NK-92 treated with Interleukin-12 subunit alpha and Interleukin-12 subunit beta, amount 100 ng/mL, for 24 hours (cell line): ENCODE measurements around the gene SOBP.

Experiments used
- DNase-seq: peaks from one replicate; lab custom pipeline; 2025; lab: John Stamatoyannopoulos, UW

Gene SOBP

DNA sequence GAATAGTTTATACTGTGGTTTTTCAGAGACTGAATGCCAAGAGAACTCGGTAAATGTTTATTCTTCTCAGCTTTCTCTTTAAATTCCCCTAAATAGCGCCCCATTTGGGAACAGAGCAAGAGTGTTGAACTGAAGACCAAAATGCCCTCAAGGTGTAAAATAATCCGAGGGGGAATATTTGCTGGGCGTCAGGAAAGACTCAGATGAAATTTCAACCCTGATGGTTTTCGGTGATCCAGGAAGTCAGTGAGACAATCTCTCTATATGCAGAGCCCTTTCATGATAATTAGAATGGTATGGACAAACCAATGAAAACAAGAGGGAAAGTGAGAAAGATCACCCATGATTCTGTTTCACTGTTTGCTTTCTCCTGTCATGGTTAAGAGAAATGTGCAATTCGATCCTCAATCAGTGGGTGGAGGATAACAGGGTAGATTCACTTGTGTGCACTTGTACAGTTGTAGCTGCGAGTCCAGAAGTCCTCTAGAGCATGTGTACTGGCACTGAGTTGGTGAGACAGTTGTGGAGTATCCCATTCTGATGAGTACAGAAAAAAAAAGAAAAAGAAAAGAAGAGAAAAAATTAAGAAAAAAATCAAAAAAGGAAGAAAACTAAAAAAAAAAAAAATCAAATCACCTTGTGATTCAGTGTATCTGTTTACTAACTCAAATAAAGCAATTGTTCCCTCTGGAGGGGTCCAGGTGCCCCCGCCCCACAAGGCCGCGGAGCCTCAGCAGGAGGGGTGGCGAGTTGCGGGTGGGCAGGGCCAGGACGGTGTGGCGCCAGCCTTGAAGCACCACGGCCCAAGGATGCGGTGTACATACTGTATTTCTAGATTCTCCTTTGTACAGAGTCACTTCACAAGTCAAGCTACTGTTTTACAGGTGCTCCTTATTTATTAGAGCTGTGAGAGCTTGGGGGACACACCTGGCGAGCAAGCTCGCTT lies 169.3 kb downstream of the SOBP start:
- DNase-seq, result no peak

DNA sequence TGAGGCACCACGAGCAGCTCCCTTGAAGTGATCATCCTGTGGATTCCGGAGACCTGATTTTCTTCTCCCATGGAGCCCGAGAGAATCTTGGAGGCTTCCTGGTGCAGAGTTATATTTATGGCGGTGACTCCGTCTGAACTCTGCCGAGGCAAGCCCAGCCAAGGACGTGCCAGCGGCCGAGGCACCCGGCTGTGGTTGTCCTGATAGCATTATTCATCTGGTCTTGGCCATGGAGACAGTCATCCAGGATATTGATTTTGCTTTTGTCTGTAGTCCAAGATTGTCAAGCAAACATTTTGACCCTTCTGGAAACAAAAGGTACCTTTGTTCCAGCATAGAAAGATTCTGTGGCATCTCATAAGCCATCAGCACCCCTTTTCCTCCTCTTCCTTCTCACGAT lies 170.9 kb downstream of the SOBP start:
- no peak for DNase-seq

DNA sequence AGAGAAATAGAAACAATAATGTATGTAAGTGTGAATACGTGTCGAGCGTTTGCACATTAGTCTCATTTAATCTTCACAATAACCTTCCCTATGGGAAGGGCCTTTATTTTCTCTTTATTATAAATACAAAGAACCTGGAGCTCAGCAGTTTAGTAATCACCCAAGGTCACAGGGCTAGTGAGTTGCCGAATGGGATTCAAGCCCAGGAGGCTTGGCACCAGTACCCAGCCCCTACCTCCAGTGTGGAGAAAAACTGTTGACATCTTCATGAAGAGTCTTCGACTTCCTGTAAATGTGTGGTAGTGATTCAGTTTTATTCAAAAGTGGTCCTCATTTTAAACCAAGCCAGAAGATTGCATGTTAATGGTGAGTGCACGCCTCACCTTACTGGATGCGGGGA lies 171.4 kb downstream of the SOBP start:
- no peak for DNase-seq

DNA sequence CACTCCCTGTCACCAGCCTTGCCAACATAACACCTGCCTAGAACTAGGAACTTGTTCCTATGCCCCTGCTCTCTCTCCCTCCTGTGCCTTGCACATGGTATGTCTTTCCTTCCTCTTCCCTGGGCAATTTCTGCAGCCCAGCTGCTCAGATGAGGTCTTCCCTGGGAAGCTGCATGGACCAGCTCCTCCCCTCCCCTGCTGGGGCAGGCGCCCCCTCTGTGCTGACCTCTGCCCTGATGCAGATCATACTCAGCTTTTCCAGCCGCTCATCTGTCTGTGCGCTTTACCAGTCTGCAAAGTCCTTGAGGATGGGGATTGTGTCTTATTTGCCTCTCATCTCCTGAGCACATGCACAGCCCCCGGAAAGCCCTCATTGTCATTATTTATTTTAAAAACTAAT lies 172.4 kb downstream of the SOBP start:
- DNase-seq, result no peak

DNA sequence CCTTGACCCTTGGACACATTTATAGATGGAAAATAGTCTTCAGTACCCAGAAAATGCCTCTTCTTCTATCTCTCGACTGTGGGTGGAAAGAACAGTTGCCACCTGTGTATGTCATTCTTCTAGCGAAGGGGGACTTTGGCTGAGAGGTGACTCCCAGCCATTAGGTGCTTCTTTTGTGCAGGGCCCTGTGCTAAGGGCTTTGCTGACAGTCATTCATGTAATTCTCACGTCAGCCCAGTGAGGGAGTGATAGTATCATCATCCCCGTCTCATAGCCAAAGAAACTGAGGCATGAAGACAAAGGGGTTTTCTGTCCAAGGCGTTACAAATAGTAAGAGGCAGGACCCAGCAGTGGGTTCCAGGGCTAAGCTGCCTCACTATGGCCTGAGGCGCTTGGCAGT lies 173.4 kb downstream of the SOBP start:
- DNase-seq, result no peak

DNA sequence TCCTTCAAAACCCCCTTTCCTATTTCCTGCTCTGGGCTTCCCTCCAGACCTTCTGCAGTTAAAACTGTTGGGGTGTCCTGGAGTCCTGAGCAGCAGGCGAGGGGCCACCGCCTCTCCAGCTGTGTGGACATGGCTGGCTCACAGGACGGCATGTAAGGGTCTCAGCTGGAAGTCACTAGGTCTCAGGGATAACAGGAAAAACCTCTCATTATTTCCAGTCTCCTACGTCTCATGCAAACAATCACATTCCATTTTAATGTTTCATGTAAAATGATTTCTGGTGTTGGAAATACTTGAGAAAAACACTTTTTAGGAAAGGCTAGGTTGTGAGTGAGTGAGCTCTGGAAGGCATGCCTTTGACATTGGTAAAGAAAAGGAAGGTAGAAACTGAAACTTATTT lies 175.5 kb downstream of the SOBP start:
- no peak for DNase-seq

DNA sequence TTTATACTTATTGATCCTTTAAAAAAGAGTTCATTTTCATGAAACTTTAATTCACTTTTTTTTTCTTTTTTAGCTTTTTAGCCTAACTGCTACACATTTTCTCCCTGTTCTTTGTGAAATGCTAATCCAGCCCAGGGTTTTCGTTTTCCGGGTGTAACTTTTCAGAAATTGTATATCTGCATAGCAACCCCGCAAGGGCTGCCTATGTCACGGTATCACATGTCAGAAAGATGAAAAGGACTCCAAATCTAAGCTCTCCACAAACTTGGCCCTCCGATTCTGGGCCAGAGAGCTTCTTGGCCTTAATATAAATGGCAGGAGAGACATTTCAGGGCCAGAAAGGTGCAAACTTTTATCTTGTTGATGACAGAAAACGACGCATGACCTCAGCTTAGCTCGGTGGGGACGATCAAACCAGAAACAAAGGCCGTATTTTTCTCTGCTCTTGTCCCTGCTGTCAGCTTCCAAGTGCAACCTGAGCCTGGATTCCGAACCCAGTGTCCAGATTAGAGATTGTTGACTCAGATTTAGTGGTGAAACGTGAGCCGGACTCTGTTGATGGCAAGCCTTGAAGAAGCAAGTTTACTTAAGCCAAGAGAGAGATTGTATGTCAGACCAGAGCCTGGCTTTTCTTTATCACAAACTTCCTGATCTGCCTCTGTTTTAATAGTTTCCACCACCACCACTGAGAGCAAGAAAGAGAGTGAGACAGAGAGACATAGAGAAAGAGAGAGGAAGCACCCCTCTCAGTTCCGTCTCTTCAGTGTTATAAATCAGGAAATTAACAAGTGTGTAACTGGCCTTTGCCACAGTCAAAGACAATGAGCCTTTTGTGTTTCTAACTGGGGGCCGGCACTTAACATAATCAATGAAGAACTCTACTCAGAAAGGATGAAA lies 176.4 kb downstream of the SOBP start:
- DNase-seq, result no peak

DNA sequence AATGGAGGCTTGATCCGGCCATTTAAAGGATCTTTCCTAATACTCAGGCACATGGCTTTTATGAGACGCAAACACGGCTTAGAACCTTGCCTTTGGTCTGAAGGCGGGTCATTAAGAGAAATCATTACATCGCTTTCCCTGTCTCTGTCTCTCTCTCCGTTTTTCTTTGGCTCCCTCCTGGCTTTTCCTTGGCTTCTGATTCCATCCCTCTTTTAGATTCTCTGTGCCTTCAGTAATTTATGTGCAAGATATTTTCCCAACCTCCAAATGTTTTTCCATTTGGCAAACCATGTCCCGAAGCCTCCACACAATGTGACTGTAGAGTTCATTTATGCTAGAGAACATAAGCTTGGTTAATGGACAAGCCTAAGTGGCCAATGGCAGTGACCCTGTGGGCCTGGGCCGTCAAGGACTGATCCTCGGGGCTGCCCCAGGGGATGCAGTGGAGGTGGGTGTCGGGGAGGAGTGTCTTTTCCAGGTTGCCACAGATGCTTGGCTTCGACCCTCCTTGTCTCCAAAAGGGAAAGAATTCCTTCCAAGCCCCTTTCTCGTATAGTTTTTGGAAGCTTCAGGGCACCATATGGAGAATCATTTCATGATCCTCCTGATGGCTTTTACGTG lies 177.2 kb downstream of the SOBP start:
- no peak for DNase-seq

DNA sequence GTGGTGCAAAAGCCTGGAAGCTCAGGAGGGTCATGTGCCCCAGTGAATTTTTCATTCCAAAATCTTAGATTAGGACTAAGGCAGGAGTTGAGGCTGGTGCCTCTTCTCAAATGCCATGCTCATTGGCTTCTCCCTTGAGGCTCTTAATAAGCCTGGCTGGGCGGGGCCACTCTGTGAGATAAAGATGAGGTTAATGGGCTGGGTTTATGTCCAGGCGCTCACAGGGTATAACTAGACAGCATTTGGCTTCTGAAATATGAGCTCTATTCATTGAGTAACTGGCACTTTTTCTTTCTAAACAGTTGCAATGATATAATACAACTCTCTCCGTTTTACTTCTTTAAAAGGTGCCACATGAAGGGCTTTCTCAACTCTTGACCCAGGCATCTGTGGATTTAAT lies 177.9 kb downstream of the SOBP start:
- no peak for DNase-seq

DNA sequence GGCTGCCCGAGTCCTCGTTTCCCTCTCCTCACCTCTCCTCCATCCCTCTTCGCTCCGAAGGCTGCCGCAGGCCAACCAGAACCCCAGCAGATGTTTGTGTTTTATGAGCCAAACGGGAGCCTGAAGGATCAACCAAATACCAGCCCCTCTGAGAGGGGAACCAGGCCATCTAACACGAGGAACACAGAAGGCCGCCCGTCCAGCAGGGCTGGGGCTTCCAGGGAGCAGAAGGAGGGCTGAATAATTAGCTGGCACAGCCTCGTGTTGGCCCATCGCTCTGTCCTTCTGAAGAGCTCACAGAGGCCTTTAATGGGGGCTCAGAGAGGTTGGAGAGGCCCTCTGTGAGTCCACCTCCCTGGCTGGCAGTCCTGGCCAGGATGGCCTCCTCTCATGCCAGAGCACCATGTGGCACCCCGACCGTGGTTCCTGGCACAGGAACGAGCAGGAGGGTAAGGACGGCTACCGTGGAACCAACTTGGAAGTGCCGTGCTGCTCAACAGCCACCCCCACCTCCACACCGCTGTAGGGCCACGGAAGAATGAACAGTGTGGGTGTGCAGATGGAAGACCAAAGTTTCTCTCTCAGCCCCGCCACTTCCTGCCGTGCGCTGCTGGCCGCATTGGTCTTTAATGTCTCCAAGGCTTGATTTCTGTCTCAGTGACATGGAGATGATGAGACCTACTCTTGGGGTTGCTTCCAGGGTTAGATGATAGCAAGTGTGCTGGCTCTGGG lies 179.0 kb downstream of the SOBP start:
- DNase-seq, result no peak

DNA sequence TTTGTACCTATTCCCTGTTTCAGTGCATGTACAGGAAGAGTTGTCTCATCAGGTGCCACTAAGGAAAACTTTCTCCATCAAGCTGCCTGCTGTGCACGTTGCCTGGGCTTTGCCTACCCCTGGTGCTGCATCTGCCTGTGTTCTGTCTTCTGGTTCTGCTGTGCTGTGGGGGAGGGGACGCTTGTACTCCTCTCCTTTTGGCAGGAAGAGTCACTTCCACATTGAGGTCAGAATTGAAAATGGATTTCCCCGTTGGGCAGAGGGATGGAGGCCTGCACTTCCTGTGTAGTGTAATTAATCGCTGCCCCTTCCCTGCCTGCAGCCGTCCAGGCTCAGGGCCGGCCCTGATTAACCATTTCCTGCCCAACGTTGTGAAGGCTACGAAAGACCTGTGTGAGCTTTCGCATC lies 180.9 kb downstream of the SOBP start:
- DNase-seq, result no peak

DNA sequence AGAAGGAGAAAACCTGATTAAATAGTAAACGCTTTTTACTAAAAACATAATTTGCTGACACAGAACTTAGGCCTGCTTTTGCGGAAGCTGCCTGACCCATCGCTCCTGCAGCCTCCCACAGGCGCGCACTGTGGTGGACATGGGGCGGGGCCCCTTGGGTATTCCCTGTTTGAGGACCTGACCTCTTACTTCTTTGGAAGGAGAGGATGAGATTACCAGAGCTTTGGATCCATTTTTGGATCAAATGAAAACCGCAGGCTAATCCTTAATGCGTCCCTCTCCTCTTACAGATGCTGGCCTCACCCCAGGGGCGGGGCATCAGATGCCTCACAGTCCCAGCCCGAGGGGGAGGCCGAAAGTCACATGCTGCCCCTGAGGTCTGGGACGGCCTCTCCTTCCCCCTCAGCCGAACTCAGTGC lies 183.2 kb downstream of the SOBP start:
- DNase-seq, result no peak

DNA sequence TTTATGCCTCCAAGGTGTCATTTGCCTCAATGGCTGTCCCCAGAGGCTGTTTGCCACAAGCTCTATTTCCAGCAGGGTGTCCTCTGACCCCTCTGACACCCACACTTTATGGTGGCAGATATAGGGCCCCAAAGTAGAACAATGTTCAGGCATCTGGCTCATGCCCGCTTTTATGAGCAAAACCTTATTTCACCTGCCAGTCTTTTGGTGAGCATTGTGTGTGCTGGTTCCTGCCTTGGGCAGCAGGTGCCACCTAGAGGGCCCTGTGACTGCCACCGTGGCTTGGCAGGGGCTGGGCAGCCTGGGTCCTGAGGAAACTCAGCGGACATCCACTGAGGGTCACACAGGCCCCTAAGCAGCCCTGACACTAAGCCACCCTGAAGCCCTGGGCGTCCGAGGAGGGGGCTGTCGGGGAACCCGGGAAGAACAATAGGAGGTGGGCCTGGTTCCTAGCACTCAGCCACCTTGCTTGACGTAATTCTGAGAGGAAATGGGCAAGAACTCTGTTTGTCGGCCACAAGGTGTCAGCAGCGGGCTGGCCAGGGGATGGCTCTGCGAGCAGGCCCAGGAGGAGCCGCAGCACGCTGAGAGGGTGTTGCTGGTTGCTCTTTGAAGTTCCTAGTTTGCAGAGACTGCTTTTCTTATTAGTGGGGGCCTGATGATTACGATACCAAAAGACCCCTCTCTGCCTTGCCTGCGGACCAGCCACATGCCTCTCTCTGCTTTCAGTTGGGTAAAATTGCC lies 185.2 kb downstream of the SOBP start:
- peak; percentile 68 for DNase-seq

DNA sequence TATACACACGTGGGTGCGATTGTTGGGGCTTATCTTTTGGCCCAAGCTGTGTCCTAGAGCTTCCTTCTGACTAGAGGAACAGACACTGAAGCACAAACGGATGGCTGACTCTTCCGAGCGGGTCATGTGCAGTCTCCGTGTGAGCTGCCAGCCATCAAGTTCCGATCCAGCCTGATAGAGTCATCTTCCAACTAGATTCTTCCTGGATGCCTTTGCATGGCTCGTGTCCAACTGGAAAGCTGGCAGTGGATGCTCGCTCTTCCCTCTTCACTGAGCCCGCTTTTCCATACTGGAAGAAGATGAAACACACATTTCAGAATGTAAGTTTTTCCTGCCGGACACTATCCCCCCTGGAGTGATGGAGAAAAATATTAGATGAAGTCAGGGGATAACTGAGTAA lies 186.1 kb downstream of the SOBP start:
- DNase-seq, result no peak

DNA sequence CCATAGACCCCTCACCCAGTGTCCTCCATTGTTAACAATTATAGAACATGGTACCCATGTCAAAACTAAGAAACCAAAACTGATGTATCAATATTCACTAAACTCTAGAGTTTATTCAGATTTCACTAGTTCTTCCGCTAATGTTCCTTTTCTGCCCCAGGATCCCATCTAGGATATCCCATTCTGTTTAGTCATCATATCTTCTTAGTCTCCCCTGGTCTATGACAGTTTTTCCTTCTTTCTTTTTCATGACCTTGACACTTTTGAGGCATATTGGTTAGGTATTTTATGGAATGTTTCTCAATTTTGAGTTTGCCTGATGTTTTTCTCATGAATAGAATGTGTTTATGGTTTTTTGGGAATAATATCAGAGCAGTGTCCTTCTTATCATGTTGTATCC lies 187.5 kb downstream of the SOBP start:
- no peak for DNase-seq

DNA sequence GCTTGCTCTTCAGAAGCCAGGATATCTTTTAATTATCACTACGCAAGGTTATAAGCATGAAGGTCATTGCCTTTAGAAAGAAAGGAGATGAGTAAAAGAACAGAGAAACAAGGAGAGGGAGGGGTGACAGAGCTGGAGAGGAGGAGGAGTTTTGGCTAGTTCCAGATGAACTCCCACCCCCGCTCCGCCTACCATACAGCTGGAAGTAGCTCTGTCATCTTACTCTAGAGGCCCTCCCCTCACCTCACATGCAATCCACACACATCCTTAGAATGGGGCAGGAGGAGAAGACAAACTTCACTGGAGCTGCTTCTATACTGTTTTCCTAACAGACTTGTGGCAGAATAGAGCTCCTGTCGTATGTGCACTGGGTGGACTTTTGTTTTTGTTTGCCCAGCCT lies 189.5 kb downstream of the SOBP start:
- no peak for DNase-seq

DNA sequence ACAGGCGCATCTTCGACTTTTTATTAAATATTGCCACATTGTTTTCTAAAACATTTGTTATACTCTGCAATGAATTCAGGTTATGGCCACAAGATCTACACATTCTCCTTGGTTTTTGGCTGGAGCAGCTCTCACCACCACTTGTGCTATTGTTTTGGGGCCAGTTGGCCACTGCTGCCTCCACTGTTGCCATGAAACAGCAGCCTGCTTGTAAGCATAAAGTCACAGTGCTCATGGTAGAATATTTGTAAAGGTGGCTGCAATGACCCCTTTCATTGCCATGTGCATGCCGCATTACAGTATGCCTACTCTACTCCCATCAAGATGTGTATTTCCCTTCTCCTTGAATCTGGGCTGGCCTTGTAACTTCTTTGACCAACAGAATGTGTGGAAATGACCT lies 192.8 kb downstream of the SOBP start:
- DNase-seq, result no peak

DNA sequence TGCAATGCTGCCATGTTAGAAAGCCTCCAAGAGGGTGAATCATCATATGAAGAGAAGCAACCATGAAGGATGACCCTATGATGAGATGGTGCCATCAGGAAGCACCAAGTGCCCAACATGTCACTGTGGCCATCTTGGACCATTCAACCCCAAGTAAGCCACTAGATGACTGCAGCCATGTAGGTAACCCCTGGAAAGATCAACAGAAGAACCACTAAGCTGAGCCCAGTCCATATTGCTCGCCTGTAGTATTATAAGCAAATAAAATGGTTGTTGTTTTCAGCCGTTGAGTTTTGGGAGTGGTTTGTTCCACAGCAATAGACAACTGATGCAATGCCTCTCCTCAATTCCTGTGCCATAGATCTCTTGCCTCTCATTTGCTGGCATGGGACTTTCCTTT lies 193.3 kb downstream of the SOBP start:
- no peak for DNase-seq

DNA sequence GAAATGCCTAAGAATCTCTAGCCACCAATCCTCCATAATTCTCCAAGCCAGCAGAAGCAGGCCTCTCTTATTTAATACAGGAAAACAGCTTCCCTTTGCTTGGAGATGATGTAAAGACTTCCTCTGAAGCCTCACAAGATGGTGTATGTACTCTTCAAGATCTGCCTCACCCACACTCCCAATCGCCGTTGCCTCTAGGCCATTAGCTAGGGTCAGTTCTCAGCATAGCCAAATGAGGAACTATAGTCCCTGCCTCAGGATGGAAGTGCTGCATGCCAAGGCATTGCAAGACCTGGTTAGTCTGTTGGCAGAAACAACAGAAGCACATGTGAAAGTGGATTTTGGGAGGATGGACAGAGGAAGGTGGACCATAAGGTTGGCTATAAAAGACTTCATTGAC lies 195.1 kb downstream of the SOBP start:
- DNase-seq, result no peak

DNA sequence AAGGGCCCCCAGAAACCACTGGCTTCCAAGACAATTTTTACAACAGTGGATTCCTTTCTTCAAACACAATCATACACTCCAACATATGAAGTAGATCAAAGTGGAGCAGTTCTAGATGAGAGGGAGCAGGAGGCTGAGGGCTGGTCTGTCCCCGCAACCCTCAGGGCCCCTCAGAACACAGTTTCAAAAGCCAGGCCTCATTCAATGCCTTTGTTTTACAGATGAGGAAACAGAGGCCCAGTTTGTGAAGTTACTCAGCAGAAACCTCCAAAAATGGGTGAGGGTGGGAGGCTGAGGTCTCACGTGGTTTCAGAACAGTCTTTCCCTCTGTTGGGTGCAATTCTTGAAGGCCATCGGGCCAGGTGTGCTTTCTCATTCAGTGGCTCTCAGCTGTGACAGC lies 199.3 kb downstream of the SOBP start:
- no peak for DNase-seq

DNA sequence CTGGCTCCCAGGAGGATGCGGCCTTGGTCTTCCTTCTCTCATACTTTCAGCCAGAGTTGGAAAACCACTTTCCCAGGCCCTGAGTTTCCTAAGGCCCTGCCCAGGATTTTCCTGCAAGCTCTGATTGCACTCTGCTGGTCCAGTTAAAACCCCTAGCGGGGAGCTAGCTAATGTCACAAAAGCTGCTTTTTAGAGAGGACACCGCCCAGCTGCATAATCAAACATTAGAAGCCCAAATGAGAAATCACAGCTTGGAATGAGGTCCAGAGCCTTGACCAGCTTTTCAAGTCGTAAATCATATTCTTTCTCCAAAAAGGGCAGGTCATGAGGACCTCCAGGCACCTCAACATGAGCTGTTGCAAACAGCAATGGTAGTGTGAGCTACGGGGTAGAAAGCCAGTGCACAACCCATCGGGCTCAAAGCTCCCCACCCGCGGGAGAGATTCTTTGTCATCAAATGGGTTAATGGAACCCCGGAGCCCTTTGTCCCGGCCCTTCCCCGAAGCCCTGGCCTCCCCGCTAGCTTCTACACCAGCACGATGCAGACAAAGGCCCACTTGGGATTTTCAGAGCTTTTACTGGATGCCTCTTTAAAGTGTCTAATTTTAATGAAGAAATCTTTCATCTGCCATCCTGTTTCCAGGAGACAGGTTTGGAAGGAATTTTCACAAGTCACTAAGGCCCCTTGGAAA lies 200.2 kb downstream of the SOBP start:
- no peak for DNase-seq
